ENCODE measurements around the gene CCN5.

The CCN5 gene

DNA sequence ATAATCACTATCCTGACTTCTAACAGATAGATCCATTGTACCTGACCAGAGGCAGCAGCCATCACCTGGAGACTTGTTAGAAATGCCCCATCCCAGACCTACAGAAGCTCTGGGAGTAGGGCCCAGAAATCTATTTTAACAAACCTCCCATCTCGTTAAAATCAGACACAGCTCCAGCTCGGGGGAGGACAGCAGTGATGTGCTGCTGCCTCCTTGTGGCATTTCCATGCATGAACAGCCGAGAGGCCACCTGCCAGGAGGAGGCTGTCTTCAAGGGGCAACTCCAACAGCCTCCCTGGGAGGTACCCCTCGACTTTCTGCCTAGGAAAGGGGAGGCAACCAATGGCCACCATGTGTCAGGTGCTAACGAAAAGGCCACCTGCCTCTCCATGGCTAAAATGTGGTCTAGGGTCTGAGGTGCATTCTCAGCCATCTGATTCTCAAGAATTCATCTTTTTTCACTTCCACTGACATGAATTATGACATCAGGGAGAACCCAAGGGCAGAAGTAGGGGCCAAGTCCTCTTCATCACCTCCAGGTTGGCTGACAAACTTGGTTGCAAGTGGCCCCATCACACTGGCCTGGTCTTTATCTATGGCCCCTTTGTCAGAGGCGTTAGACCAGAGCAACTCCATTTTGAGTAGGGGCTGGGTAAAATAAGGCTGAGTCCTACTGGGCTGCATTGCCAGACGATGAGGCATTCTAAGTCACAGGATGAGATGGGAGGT, 18.3 kb downstream of the CCN5 start:
- Histone ChIP-seq H3K27me3 (ENCODE audit: insufficient read depth, poor library complexity, severe bottlenecking) (no peaks in the 10 kb centered on the region), H3K36me3 (ENCODE audit: low read depth) (no peaks in the 10 kb centered on the region), H3K27ac (ENCODE audit: poor library complexity, severe bottlenecking) (no peak overlapping the region), H3K4me3 (ENCODE audit: severe bottlenecking) (no peak overlapping the region), H3K4me1 (ENCODE audit: insufficient read depth, poor library complexity, severe bottlenecking) (peaks cover 35% of the 10 kb centered on the region), H3K9me3 (ENCODE audit: severe bottlenecking) (no peaks in the 10 kb centered on the region)
- DNase-seq (ENCODE audit: low spot score) (no peak), ATAC-seq (ENCODE audit: low read depth) (peak; percentile 20)
- TF ChIP-seq, protein P1, sequence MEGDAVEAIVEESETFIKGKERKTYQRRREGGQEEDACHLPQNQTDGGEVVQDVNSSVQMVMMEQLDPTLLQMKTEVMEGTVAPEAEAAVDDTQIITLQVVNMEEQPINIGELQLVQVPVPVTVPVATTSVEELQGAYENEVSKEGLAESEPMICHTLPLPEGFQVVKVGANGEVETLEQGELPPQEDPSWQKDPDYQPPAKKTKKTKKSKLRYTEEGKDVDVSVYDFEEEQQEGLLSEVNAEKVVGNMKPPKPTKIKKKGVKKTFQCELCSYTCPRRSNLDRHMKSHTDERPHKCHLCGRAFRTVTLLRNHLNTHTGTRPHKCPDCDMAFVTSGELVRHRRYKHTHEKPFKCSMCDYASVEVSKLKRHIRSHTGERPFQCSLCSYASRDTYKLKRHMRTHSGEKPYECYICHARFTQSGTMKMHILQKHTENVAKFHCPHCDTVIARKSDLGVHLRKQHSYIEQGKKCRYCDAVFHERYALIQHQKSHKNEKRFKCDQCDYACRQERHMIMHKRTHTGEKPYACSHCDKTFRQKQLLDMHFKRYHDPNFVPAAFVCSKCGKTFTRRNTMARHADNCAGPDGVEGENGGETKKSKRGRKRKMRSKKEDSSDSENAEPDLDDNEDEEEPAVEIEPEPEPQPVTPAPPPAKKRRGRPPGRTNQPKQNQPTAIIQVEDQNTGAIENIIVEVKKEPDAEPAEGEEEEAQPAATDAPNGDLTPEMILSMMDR (IDR thresholded peaks at IDR 0.05; ENCODE audit: poor library complexity, severe bottlenecking), result peak; percentile 100

DNA sequence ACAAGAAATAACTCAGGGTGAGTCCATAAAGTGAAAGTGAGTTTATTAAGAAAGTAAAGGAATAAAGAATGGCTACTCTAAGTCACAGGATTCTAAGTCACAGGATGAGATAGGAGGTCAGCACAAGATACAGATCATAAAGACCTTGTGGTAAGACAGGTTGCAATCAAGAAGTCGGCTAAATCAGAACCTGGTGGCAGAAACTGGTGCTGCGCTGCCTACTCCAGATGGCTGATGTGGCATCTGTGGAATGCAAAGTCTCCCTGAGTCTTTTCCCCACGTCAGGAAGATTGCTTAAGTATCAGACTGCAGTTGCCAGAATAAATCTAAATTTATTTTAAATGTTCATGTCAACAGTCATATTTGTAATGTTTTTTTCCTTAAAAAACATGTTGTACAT, 19.8 kb downstream of the CCN5 start:
- Histone ChIP-seq H3K9me3 (ENCODE audit: severe bottlenecking) (no peaks in the 10 kb centered on the region), H3K4me1 (ENCODE audit: insufficient read depth, poor library complexity, severe bottlenecking) (peaks cover 22% of the 10 kb centered on the region), H3K27ac (ENCODE audit: poor library complexity, severe bottlenecking) (no peak overlapping the region), H3K27me3 (ENCODE audit: insufficient read depth, poor library complexity, severe bottlenecking) (no peaks in the 10 kb centered on the region), H3K4me3 (ENCODE audit: severe bottlenecking) (no peak overlapping the region), H3K36me3 (ENCODE audit: low read depth) (no peaks in the 10 kb centered on the region)
- TF ChIP-seq, protein P1 (IDR thresholded peaks at IDR 0.05; ENCODE audit: poor library complexity, severe bottlenecking), result peak; percentile 34
- DNase-seq (ENCODE audit: low spot score) (no peak), ATAC-seq (ENCODE audit: low read depth) (peak; percentile 42)

DNA sequence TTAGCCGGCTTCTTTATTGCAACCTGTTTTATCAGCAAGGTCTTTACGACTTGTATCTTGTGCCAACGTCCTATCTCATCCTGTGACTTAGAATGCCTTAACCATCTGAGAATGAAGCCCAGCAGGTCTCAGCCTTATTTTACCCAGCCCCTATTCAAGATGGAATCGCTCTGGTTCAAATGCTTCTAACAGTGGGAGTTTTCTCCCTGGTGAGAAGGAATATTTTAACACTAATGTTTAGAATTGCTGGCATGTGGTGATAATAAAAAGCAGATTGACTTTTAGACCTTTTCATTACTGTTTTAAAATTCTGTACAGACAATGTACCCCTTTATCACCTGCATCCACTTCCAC, 20.6 kb downstream of the CCN5 start:
- no peak for DNase-seq (ENCODE audit: low spot score)
- Histone ChIP-seq H3K27ac (ENCODE audit: poor library complexity, severe bottlenecking) (no peak overlapping the region), H3K4me3 (ENCODE audit: severe bottlenecking) (no peak overlapping the region)

DNA sequence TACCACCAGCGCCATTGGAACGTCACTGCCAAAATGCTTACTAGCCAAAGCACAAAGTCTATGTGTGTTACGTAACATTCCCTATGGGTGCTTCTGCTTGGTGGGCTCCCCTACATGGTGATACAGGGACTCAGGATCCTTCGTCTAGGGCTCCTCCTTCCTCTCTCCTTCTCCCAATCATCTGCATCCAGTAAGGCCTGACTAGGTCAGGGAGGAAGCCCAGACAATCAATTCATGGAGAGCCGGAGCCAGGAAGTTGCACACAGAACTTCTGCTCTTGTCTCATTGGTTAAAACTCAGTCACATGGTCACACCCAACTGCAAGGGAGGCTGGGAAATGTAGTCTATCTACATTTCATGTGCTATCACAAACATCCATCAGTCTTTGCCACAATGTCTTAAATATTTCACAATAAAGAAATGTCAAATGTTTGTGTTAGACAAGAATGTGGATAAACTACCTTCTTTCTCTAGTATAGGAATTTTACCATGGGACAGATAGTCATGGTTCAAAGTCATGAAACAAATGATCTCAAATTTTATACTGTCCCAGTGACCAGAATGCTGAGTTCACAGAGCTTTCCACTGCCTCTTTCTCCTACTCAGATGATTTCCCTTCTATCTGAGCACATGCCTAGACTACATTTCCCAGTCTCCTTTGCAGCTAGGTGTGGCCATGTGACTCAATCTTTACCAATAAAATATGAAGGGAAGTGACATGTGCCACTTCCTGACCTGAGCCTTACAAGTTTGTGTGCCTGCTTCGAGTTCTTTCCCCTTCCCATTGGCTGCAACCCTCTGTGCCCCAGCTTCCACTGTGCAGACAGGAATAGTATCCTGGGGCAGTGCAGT, 21.2 kb downstream of the CCN5 start:
- Histone ChIP-seq H3K4me3 (ENCODE audit: severe bottlenecking) (no peak overlapping the region), H3K4me1 (ENCODE audit: insufficient read depth, poor library complexity, severe bottlenecking) (peaks cover 13% of the 10 kb centered on the region), H3K27me3 (ENCODE audit: insufficient read depth, poor library complexity, severe bottlenecking) (no peaks in the 10 kb centered on the region), H3K36me3 (ENCODE audit: low read depth) (no peaks in the 10 kb centered on the region), H3K9me3 (ENCODE audit: severe bottlenecking) (no peaks in the 10 kb centered on the region), H3K27ac (ENCODE audit: poor library complexity, severe bottlenecking) (no peak overlapping the region)
- TF ChIP-seq, protein P1 (IDR thresholded peaks at IDR 0.05; ENCODE audit: poor library complexity, severe bottlenecking), result no peak
- ATAC-seq (ENCODE audit: low read depth) (peak; percentile 37), DNase-seq (ENCODE audit: low spot score) (no peak)

More for the DNA sequence above, 20.6 kb downstream of the CCN5 start:
- no peak for ATAC-seq (ENCODE audit: low read depth)
- no peaks in the 10 kb centered on the region for H3K9me3 ChIP-seq (ENCODE audit: severe bottlenecking)
- H3K4me1 ChIP-seq (ENCODE audit: insufficient read depth, poor library complexity, severe bottlenecking), result peaks cover 15% of the 10 kb centered on the region
- no peaks in the 10 kb centered on the region for H3K36me3 ChIP-seq (ENCODE audit: low read depth)
- H3K27me3 ChIP-seq (ENCODE audit: insufficient read depth, poor library complexity, severe bottlenecking), result no peaks in the 10 kb centered on the region
- TF ChIP-seq, protein P1 (IDR thresholded peaks at IDR 0.05; ENCODE audit: poor library complexity, severe bottlenecking), result no peak

Measured in RWPE2 (cell line).